PC-9 (cell line): ENCODE measurements around the gene OGFOD2.

Experiments
- EZH2 ChIP-seq: fragments of 200-600 bp; sonication (generic); IDR thresholded peaks from 2 replicates; pipeline ENCODE4 v1.8.0; 2017; ENCODE audit warnings: antibody characterized with exemption, low read depth
- TF ChIP-seq, protein P1 (sequence below): fragments of 200-600 bp; sonication (generic); conservative IDR thresholded peaks from 2 replicates; pipeline ENCODE4 v1.6.1; 2017; ENCODE audit warnings: mixed run types, antibody characterized with exemption, mild to moderate bottlenecking, moderate library complexity

DNA sequence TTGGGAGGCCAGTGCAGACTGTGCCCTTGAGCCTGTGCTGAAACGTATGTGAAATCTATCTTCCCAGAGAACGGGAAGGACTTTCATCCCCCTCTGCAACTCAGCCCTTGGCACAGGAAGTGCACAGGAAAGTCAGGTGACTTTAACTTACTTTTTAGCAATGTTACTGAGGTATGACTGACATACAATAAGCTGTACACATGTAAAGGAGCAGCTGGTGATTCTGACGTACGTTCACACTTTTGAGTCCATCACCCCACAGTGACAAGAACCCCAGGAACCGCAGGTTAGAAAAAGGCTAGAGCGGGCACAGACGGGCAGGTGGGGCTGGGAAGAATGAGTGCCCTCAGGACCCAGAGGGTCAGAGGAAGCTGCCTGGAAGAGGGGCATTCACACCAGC is 53.4 kb downstream of the OGFOD2 start:
- TF ChIP-seq, protein P1, sequence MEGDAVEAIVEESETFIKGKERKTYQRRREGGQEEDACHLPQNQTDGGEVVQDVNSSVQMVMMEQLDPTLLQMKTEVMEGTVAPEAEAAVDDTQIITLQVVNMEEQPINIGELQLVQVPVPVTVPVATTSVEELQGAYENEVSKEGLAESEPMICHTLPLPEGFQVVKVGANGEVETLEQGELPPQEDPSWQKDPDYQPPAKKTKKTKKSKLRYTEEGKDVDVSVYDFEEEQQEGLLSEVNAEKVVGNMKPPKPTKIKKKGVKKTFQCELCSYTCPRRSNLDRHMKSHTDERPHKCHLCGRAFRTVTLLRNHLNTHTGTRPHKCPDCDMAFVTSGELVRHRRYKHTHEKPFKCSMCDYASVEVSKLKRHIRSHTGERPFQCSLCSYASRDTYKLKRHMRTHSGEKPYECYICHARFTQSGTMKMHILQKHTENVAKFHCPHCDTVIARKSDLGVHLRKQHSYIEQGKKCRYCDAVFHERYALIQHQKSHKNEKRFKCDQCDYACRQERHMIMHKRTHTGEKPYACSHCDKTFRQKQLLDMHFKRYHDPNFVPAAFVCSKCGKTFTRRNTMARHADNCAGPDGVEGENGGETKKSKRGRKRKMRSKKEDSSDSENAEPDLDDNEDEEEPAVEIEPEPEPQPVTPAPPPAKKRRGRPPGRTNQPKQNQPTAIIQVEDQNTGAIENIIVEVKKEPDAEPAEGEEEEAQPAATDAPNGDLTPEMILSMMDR, result no peak
- TF ChIP-seq EZH2, result no peak
